A549 (cell line): ENCODE results near the gene CSRNP2.

ENCODE experiments used
- CTCF ChIP-seq: fragments of >200 bp; sonication (Bioruptor Twin); formaldehyde crosslinking; IDR thresholded peaks from 3 replicates; pipeline ENCODE4 v1.5.1; 2016
- EHMT2 ChIP-seq: fragments of 200-600 bp; sonication (generic); IDR thresholded peaks from 2 replicates; pipeline ENCODE4 v1.6.1; 2016; ENCODE audit warnings: antibody characterized with exemption, low read depth, mild to moderate bottlenecking, moderate library complexity
- HOXB5 ChIP-seq: fragments of 250-450 bp; sonication (Bioruptor Pico); IDR thresholded peaks from 2 replicates; pipeline ENCODE4 v1.5.0; 2020; ENCODE audit warnings: mild to moderate bottlenecking, moderate library complexity
- KDM1A ChIP-seq: fragments of 200-600 bp; sonication (generic); IDR thresholded peaks from 2 replicates; pipeline ENCODE4 v1.6.1; 2016; ENCODE audit warnings: low read depth, mild to moderate bottlenecking
- POLR2A ChIP-seq: IDR thresholded peaks from 2 replicates; pipeline ENCODE4 v1.6.1; 2012; ENCODE audit warnings: mild to moderate bottlenecking, low read length
- POLR2AphosphoS2 ChIP-seq: conservative IDR thresholded peaks from 2 replicates; pipeline ENCODE4 v1.6.1; 2012; ENCODE audit warnings: low read length, improper control_type of control experiment, inconsistent platforms
- RAD21 ChIP-seq, 2 experiments: fragments of >200 bp in 1 of 2; sonication (Bioruptor Twin) in 1 of 2; formaldehyde crosslinking in 1 of 2; IDR thresholded peaks in 1 of 2; conservative IDR thresholded peaks in 1 of 2; 2 replicates in 1 of 2; 3 replicates in 1 of 2; pipeline ENCODE4 v1.6.1; 2012 to 2018; ENCODE audit warnings: inconsistent platforms in 1 of 2
- RFX5 ChIP-seq: fragments of 450-650 bp; IDR thresholded peaks from 2 replicates; pipeline ENCODE4 v1.7.1; 2014; ENCODE audit warnings: antibody characterized with exemption, mild to moderate bottlenecking, moderate library complexity

- no peak for TF ChIP-seq RAD21 (conservative IDR thresholded peaks at IDR 0.05 in 1 of 2, IDR thresholded peaks at IDR 0.05 in 1 of 2)
- no peak for TF ChIP-seq KDM1A
- TF ChIP-seq EHMT2, result no peak
- TF ChIP-seq HOXB5, result no peak
- TF ChIP-seq CTCF, result no peak
- TF ChIP-seq POLR2A, result no peak
- TF ChIP-seq POLR2AphosphoS2, result no peak
- no peak for TF ChIP-seq RFX5
These were observed 48.5 kb upstream of the CSRNP2 start for GRCh38 chr12:51131745-51132521.
